ENCODE measurements around the gene ATP2B1. TPM values are rescaled to one million over a fixed set of nuclear protein-coding genes. Genes with fewer than 3 reads are reported as not detected.

Gene ATP2B1
- 90.9 and 220 TPM in 2 replicates for total RNA-seq

DNA sequence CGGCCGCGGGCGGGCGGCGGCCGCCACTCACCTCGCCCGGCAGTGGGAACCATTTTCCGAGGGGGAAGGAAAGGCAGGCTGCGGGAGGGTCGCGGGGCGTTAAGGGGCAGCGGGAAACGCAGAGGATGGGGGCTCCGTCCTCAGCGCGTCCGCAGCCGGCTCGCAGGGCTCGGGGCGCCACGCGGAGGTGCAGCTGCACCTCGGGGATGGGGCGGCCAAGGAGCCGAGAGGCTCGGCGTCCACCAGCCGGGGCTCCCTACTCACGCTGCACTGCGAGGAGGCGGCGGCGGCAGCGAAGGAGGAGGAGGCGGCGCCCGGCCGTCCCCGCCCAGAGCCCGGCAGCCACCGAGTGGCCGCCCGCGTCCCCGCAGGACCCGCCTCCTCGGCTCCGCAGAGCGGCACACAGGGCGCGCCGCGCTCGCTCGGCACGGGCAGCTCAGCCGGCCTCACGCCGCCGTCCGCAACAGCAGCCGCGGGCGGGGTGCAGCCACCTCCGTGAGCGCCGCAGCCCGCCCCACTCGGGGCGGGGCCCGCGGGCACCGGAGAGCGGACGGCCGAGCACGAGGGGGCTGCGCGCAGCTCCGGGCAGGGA, at the start of gene ATP2B1:
Gene ATP2B1, minus strand, starts transcription at position 274 of the 592 bp plus-strand sequence. CDS start 52,952 bp downstream, outside the sequence.

Other genes starting within 250 kb of the ATP2B1 start
- 12.8 and 17.3 TPM in 2 replicates for gene GALNT4, start 184.0 kb downstream of the ATP2B1 start, total RNA-seq
- 13.7 and 19.9 TPM in 2 replicates for gene POC1B, start 182.8 kb downstream of the ATP2B1 start, total RNA-seq

All from smooth muscle cell of the umbilical artery (primary cell).